Motor neuron (in vitro differentiated cells): ENCODE measurements around the gene FABP1. TPM values are rescaled to one million over a fixed set of nuclear protein-coding genes. Genes with fewer than 3 reads are reported as not detected.

Experiments used
- ATAC-seq, 8 experiments: fragments of 200-7000 bp; cut with Tn5 transposase; replicated peaks in 6 of 8; 2 replicates each; pipeline ENCODE4 v1.8.0; 2021; ENCODE audit warnings: mild to moderate bottlenecking in 8 of 8, moderate library complexity in 8 of 8
- H3K27ac ChIP-seq, 2 donors: fragments of 250-450 bp; sonication (Bioruptor Pico); 2 replicates each; pipeline ENCODE4 v1.9.0; 2021; ENCODE audit warnings: antibody characterized with exemption in 2 of 2, mild to moderate bottlenecking in 2 of 2, moderate library complexity in 1 of 2
- H3K4me1 ChIP-seq, 2 donors: fragments of 250-450 bp; sonication (Bioruptor Pico); replicated peaks in 1 of 2; 2 replicates each; pipeline ENCODE4 v1.6.1; 2021; ENCODE audit warnings: antibody characterized with exemption in 2 of 2, mild to moderate bottlenecking in 2 of 2, moderate library complexity in 1 of 2
- H3K4me3 ChIP-seq, 5 donors: fragments of 250-450 bp; sonication (Bioruptor Pico); 2 replicates each; pipeline ENCODE4 v1.9.0; 2021; ENCODE audit warnings: antibody characterized with exemption in 5 of 5, mild to moderate bottlenecking in 5 of 5, moderate library complexity in 4 of 5
- WGBS, 10 experiments: fragments of 450-650 bp; shearing (Covaris generic); methylation state at CpG; one replicate each; pipeline ENCODE4 v1.0.0; 2022; 5-methylcytosine and 5-hydroxymethylcytosine counted together
- in situ Hi-C, 9 experiments: fragments of 400-800 bp; cut with MboI; loops; one replicate each; pipeline ENCODE4 v1.15.0; 2021; ENCODE audit warnings: low sequenced_read_pairs in 9 of 9, low pct_unique_long_range_greater_than_20kb in 2 of 9; ENCODE audit not compliant: unreplicated experiment in 9 of 9
- total RNA-seq, 8 experiments: library from RNA; unstranded; fragments of 300-600 nt; gene quantifications; 2 replicates each; pipeline versions ENCODE4 v1.2.3 to v1.2.4, GENCODE V29; 2022

The FABP1 gene
- total RNA-seq, 8 experiments from 2014 or later: 0.23 to 0.85 (median 0.43) TPM; not detected in 3

DNA sequence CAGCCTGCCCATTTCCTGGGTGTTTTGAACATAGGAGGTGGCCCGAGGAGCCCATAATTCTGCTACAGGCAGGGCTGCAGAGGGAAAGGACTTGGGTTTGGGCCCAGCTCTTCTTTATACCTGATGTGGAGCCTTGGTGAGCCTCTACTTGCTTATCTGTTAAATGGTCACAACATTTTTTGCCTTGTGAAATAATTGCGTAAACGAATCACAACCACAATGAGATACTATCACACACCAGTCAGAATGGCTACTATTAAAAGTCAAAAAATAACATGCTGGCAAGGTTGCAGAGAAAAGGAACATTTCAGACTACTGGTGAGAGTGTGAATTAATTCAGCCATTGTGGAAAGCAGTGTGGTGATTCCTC is 4.1 kb upstream of the FABP1 start:
- 0 to 100% (median 77%) methylated on average over 1 to 3 of the region's 3 CpGs; no CpG with 5 or more reads in 1 of the 10 experiments for WGBS, 10 experiments
- in situ Hi-C loops: no loop called here
- Histone ChIP-seq H3K27ac (no peak overlapping the region), H3K4me1 (peaks cover 2 to 6% of the 10 kb centered on the region in 2 donors), H3K4me3 (no peak overlapping the region)
- no peak for ATAC-seq

DNA sequence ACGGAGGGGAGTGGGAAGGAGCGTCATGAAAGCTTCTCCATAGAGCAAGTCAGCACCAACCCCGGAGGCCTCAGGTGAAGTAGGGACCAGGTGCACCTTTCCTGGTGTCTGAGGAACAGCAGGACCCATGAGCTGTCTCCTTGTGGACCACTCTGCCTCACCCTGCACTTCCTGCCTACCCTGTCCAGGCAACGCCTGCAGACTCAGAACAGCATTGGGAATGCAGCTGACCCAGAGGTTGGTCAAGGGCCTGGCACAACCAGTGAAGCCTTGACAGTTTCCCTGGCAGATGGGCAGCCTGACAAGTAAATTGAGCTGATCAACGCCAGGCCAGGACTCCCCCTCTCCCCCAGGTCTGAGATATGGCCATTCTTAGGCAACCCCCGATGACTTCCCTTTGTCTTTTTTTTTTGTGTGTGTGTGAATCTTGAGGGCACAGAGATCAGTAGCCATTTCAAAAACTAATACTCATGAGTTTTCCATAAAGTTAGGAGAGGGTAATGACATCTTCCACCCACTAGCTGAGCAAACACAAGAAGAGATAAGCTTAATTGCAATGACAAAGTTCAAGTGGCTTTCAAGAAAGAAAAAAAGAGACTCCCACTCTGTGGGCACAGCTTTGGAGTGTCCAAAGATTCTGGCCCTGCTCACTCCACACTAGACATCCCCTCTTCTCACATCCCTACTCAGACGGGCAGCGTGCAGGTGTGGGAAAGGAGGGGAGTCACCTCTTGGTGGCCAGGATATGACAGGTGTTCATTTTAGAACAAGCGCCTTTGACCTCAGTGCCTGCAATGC is 3.5 kb upstream of the FABP1 start:
- in situ Hi-C loops: no loop called here
- Histone ChIP-seq H3K4me3 (no peak overlapping the region), H3K27ac (no peak overlapping the region), H3K4me1 (peaks cover 2 to 6% of the 10 kb centered on the region in 2 donors)
- WGBS, 10 experiments: 17 to 100% (median 83%) methylated on average over 1 to 5 of the region's 9 CpGs; no CpG with 5 or more reads in 2 of the 10 experiments
- ATAC-seq: no peak

DNA sequence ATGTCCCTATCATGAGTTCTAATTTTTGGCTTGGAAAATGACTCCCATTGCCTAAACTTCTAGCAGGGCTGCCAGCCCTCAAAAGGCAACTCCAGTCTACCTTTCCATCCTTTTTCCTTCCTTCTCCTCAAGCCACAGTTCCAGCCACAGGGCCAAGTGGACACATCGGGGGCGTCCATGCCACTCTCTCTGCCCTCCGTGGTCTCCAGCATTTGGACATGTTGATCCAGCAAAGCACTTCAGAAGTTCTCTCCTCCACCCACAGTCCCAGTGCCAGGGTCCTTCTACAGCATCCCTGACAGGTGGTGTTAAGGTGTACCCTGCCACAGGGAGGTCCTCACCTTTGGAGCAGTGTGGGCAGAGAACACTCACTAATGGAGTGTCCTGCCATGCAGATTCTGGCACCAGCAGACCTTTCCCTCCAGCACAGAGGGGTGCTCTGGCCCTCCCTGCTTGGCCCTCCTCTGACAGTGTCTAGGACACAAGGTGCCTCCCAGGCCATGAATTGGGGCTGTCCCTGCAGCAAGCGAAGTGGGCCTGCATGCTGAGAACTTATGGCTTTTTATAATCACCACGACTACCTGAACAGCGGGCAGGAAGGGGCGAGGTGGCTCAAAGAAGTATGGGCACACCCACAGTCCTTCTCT is 1.6 kb upstream of the FABP1 start:
- no peak for ATAC-seq
- peaks cover 2 to 6% of the 10 kb centered on the region in 2 donors for H3K4me1 ChIP-seq
- no peak overlapping the region for H3K4me3 ChIP-seq
- 11 to 100% (median 88%) methylated on average over 1 to 6 of the region's 7 CpGs; no CpG with 5 or more reads in 3 of the 10 experiments for WGBS, 10 experiments
- in situ Hi-C loops: no loop called here
- no peak overlapping the region for H3K27ac ChIP-seq

DNA sequence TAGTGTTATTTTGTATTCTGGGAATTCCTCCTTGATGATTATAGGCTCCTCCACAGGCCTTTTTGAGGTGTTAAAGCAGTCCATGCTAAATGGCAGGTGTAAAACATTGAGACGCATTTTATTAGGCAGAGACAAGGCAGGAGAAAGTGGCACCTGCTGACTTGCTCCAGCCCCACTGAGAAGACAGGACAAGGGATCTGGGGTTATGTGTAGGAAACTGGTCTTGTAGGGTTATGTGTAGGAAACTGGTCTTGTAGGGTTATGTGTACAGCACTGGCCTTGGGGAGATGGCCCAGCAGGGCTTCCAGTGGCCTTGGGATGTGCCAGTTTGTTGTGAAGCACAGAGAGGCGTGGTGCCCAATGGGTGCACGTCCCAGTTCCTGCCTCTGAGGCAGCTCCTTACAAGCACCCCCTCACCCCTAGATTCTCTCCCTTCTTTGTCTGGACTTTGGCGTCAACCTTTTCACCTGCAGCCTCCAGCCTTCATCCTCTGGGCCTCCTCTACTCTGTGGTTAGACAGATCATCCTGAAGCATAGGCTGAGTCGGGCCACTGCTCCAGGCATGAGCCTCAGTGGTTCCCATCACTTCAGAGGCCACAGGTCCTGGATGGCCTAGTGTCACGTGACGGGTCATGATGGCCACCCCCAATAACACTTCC is 921 bp upstream of the FABP1 start:
- H3K27ac ChIP-seq: no peak overlapping the region
- in situ Hi-C loops: no loop called here
- ATAC-seq: no peak
- H3K4me3 ChIP-seq: no peak overlapping the region
- WGBS, 10 experiments: 26 to 100% (median 84%) methylated on average over 1 to 5 of the region's 7 CpGs; no CpG with 5 or more reads in 2 of the 10 experiments
- H3K4me1 ChIP-seq: peaks cover 2 to 6% of the 10 kb centered on the region in 2 donors

DNA sequence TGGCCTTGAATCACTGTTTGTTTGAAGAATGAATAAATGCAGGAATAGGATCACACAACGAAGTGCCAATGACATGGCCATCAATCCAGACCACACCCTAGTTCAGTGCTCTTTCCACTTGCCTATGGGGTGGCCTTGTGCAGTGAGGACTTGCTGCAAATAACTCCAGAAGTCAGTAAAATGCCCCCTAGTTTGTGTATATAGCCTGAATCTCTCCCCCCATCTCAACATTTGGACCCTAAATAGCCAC is 299 bp downstream of the FABP1 start:
- Histone ChIP-seq H3K4me1 (peaks cover 2 to 6% of the 10 kb centered on the region in 2 donors), H3K27ac (no peak overlapping the region), H3K4me3 (no peak overlapping the region)
- WGBS, 10 experiments: 0 to 63% (median 0%) methylated on average over 1 of the region's 1 CpG; no CpG with 5 or more reads in 7 of the 10 experiments
- in situ Hi-C loops: no loop called here
- ATAC-seq: peak in 2 of 8 experiments; percentile 48 to 87

DNA sequence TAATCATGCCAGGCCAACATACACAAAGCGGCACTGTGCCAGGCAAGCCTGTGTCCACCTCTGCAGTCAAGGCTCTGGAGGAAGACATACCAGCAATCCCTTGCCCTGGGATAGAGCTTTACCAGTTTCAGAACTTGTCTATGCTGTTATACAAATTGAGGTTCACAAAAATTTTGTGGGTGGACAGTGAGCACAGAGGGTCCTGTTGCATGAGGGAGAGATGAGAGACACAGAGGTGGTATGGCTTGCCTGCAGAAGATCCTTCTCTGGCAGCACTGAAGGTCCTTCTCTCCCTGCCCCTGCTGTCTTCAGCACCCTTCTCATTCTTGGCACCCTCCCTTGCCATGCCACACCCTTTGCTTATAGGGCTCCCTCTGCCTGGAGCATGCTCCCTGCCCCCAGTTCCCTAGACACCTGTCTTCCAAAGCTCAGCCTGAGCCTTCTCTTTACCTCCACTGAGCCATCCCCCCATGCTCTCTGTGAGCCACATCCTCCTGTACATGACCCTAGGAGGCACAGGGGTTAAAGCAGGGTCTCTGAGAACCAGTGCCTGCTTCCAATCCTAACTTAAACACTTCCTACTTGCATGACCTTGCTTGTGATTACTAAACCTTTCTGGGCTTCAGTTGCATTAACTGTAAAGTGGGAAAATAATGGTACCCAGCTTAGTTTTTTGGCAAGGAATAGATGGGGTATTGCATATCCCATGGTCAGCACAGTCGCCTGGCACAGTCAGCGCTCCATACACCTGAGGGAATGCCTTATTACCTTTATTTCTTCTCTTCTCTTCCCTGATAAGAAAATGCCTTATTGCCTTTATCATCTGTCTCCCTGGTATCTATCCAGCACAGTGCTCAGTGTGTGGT is 857 bp downstream of the FABP1 start:
- H3K4me1 ChIP-seq: peaks cover 2 to 6% of the 10 kb centered on the region in 2 donors
- in situ Hi-C loops: no loop called here
- no peak for ATAC-seq
- H3K4me3 ChIP-seq: no peak overlapping the region
- no peak overlapping the region for H3K27ac ChIP-seq
- 0 to 96% (median 88%) methylated on average over 2 to 3 of the region's 3 CpGs; no CpG with 5 or more reads in 3 of the 10 experiments for WGBS, 10 experiments

DNA sequence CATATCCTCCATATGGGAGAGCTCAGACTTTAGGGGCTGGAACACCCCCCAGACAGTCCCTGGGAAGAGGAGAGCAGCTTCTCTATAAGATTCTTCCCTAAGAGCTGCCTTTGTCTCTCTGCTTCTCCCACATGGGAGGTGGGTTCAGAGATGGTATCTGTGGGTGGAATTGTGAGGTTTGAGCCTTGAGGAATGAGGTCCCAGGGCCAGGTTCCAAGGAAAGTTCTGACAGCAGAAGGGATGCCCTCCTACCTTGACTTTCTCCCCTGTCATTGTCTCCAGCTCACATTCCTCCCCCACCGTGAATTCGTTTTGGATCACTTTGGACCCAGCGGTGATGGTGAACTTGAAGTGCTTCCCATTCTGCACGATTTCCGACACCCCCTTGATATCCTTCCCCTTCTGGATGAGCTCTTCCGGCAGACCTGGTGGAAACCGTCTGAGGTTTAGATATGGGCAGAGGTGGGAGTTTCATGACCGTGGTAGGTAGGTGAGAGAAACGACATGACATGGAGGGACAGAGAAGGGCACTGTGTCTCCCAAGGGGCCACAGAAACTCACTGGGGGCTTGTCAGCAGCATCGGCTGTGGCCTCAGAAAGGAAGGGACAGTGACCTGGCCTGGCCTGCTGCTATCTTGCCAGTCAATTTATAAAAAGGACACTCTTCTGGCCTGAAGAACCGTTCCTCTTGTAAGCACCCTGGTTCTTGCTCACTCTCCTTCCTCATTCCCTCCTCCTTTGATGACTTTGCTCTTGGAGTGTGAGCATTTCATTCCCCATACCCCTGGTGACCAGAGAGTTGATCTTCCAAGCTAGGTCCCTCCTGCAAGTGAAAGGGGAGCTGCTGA is 1.7 kb downstream of the FABP1 start:
- 60 to 100% (median 89%) methylated on average over 1 to 8 of the region's 11 CpGs; no CpG with 5 or more reads in 3 of the 10 experiments for WGBS, 10 experiments
- no peak for ATAC-seq
- Histone ChIP-seq H3K4me3 (no peak overlapping the region), H3K4me1 (peaks cover 2 to 6% of the 10 kb centered on the region in 2 donors), H3K27ac (no peak overlapping the region)
- in situ Hi-C loops: no loop called here

DNA sequence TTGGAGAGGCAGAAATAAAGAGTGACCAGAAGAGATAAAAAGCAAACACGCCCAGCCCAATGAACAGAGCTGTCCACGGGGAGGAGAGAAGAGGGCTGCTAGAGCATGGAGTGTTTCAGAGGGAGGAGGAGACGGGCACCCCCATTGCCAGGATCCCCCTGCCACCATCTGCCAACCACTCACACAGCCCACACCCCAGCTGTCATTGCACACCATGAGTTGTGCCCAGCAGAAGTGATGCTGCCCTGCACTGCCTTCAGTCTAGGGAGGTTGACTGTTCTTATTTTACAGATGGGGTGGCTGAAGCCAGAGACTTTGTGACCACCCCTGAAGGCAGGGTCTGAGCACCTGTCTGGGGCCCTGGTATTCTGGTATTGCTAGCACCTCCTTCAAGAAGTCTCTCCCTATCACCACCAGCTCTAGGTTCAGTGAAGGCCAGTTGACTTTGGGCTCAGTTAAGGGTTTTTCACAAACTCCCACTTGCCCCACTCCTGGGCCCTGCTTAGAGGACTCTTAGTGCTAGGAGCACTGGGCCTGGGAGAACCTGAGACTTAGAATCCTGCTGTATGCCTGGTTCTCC is 2.4 kb downstream of the FABP1 start:
- no peak overlapping the region for H3K27ac ChIP-seq
- in situ Hi-C loops: no loop called here
- H3K4me3 ChIP-seq: no peak overlapping the region
- no peak for ATAC-seq
- peaks cover 0 to 4% of the 10 kb centered on the region in 2 donors for H3K4me1 ChIP-seq
- WGBS, 10 experiments: 0 to 75% (median 55%) methylated on average over 1 to 2 of the region's 3 CpGs; no CpG with 5 or more reads in 6 of the 10 experiments

DNA sequence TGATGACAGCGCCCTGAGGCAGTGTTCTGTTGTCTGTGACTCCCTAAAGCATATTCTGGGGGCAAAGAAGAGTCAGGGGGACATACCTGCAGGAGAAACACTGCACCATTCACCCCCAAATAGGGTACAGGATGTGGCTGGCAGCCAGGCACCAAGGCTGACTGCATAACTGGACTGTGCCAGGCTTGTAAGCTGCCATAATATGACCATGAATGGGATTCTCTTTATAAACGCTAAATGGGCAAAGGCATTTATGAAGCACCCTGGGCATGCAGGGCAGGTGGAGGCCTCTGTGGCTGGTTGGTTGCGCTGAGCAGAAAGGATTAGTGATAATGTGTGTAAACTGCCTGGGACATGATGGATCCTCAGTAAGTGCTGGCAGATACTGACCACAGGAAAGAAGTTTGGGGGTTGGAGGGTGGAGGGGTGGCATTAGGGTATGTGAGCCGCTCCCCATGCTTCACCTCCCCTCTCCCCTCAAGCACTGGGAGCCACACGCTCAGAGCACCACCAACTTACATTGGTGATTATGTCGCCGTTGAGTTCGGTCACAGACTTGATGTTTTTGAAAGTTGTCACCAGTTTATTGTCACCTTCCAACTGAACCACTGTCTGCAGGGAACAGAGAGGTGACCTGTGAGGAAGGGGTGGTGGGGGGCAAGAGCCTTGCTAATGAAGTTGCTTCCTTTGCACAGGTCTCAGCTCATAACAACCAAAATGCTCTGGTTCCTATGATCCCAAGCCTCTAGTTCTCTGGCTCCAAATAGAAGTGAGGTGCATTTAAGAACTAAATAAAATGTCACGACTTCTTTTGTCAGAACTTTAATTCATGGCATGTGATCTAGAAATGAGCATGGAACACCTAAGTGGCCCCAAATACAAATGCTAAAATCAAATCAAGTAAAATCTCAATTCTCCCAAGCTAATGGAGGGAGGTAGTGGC is 3.6 kb downstream of the FABP1 start:
- in situ Hi-C loops: no loop called here
- Histone ChIP-seq H3K4me3 (no peak overlapping the region), H3K27ac (no peak overlapping the region), H3K4me1 (no peaks in the 10 kb centered on the region)
- 0 to 88% (median 55%) methylated on average over 1 to 9 of the region's 9 CpGs; no CpG with 5 or more reads in 2 of the 10 experiments for WGBS, 10 experiments
- ATAC-seq: no peak

DNA sequence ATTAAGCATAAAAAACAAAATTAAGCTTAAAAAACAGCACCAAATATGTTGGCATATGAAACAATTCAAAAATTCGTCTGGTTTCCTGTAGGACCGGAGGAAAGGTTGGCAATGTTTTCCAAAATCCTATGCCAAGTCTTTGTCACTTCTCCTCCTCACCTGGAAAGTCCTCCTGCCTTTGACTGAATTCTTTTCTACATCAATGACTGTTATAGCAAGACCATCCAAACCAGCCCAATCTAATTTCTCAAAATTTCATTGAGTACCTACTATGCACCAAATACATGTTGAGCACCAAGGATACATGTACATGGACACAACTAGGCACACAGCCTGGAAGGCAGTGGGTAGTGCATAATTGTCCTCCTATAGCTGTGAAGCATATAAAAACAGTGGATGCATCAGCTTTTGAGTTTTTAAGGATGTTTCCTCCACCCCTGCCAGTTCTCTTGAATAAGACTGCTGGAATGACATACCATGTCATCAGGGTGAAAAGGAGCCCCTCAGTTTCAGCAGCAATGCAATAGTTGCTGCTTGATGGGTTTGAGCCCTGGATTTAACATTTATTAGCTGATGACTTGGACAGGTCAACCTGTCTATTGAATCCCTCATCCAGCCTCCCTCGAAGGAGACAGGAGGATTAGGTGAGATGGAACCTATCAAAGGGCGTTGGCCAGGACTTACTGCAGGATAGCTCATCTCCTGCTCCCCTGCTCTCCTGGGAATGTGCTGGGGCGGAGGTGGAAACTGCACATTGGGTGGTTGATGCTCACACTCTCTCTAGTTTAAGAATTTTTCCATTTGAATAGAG is 4.5 kb downstream of the FABP1 start:
- 0 to 65% (median 52%) methylated on average over 2 to 5 of the region's 5 CpGs; no CpG with 5 or more reads in 1 of the 10 experiments for WGBS, 10 experiments
- Histone ChIP-seq H3K4me3 (no peak overlapping the region), H3K4me1 (no peaks in the 10 kb centered on the region), H3K27ac (no peak overlapping the region)
- ATAC-seq: peak in 2 of 8 experiments; percentile 56 to 57
- in situ Hi-C loops: no loop called here
